ENCODE results near the gene TMTC4. TPM values are rescaled to one million over a fixed set of nuclear protein-coding genes. Genes with fewer than 3 reads are reported as not detected.

TMTC4 gene
- total RNA-seq, 4 donors from 2014 or later = 8.6 to 13.7 (median 11.4) TPM

GRCh38 chr13:100652510-100652909 lies 22.1 kb downstream of the TMTC4 start:
- TF ChIP-seq, protein P1, sequence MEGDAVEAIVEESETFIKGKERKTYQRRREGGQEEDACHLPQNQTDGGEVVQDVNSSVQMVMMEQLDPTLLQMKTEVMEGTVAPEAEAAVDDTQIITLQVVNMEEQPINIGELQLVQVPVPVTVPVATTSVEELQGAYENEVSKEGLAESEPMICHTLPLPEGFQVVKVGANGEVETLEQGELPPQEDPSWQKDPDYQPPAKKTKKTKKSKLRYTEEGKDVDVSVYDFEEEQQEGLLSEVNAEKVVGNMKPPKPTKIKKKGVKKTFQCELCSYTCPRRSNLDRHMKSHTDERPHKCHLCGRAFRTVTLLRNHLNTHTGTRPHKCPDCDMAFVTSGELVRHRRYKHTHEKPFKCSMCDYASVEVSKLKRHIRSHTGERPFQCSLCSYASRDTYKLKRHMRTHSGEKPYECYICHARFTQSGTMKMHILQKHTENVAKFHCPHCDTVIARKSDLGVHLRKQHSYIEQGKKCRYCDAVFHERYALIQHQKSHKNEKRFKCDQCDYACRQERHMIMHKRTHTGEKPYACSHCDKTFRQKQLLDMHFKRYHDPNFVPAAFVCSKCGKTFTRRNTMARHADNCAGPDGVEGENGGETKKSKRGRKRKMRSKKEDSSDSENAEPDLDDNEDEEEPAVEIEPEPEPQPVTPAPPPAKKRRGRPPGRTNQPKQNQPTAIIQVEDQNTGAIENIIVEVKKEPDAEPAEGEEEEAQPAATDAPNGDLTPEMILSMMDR (IDR thresholded peaks at IDR 0.05; ENCODE audit: low read depth) = no peak

- TF ChIP-seq, protein P1 (IDR thresholded peaks at IDR 0.05; ENCODE audit: low read depth) = no peak
Observed at GRCh38 chr13:100650326-100650725, 24.3 kb downstream of the TMTC4 start.

DNA sequence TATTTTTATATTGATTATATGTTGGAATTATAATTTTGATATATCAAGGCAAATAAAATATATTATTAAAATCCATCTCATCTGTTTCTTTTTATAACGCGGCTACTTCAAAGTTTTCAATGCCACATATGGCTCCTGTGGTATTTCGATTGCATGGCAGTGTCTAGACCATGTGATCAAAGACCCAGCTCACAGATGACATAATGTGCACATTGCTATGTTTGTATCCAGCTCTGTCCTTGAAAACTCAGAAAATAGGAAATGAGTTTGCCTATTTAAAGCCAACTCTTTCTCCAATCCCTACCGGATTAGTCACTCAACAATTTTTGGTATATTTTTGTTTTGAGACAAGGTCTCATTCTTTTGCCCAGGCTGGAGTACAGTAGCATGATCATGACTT lies 26.2 kb downstream of the TMTC4 start:
- TF ChIP-seq, protein P1 (IDR thresholded peaks at IDR 0.05; ENCODE audit: low read depth) = no peak

DNA sequence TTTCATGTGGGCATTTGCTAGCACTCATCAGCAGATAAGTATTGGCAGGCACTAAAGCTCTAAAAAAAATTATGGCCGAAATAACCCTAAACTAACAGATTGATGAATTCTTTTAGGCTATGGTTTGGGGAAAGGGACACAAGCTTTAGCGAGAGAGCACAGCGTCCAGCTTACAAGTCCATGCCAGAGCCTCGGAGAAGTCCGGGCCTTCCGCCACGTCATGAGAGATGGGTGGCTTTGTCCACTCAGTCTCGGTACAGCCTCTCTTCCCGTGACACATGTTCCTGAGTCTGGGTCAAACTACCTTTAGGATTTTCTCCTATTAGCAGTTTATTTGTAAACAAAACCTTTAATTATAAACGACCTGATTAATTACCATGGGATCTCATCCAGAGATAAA lies 27.7 kb downstream of the TMTC4 start:
- TF ChIP-seq, protein P1 (IDR thresholded peaks at IDR 0.05; ENCODE audit: low read depth) = no peak

DNA sequence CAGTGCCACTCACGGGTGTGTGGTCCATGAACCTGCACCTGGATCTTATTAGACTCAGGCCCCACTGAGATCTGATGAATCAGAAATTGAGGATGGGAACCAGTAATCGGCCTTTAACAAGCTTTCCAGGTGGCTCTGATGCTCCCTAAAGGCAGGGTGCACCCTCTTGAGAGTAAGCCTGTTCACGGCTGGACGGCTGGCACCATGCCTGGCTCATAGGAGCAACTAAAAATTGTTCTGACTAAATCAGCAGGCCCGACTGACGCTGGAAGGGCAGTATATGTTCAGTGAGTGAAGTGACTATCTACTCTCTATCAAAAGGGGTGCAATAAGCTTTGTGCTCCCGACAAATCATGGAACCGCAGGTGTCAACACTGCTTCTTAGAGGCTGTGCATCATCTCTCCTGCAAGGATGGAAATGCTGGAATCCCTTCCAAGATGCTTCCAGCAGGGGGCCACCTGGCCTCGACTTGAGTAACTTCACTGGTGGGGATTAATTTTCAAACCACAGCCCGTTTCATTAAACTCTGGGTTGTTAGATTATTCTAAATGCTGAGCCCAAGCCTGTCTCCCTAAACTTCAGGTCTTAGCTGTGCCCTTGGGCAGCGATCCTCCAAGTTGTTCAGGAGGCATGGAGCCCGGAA lies 28.4 kb downstream of the TMTC4 start:
- TF ChIP-seq, protein P1 (IDR thresholded peaks at IDR 0.05; ENCODE audit: low read depth) = no peak

- TF ChIP-seq, protein P1 (IDR thresholded peaks at IDR 0.05; ENCODE audit: low read depth) = no peak
Observed at GRCh38 chr13:100645382-100645781, 29.2 kb downstream of the TMTC4 start.

DNA sequence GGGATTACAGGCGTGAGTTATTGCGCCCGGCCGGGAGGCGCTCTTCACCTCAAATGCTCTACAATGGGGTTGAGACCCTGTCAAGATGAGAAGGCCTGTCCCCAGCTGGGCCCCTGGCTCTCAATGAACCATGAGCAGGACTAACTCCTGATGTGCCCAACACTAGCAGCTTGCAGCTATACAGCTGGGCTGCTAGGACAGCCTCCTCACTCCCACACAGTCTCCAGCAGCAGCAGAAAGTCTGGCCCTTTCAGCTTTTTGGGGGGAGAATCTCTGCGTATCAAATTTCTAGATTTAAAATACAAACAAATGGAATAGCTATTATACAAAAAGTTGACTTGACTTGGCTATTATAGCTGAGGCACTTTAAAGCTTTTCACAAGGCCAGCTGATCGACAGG lies 30.2 kb downstream of the TMTC4 start:
- TF ChIP-seq, protein P1 (IDR thresholded peaks at IDR 0.05; ENCODE audit: low read depth) = no peak

Data from subcutaneous adipose tissue (tissue), 4 donors.